Measurements from ENCODE around the gene FBXO48.

Gene FBXO48

GRCh38 chr2:68483011-68483410 lies 15.9 kb upstream of the FBXO48 start:
- Mint-ChIP-seq H3K36me3 (ENCODE audit: low read depth) (peaks cover 5% of the 10 kb centered on the region), H3K27ac (no peak overlapping the region), H3K27me3 (no peaks in the 10 kb centered on the region), H3K9me3 (no peaks in the 10 kb centered on the region), H3K4me3 (no peak overlapping the region), H3K4me1 (ENCODE audit: low read depth) (peaks cover 7% of the 10 kb centered on the region)

DNA sequence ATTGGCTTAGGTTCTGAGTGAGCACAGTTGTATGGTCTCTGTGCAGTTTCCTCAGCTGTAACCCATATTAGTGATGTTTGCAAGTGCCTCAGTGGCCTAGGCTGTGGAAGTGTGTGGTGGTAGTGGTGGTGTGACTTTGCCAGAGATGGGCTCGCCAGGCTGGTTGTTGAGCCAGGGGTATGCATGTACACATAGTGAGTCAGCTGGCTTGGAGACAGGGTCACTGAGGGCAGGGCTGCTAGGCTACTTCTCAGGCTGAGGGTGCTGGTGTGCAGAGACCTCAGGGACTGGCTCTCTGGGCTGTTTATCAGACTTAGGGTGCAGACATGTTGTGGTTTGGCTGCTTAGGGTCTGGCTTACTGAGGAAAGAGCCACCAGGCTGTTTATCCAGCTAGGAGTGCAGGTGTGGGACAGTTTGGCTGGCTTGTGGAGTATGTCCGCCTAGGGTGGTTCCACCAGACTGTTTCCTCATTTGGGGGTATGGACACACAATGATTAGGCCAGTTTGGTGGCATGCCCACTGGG lies 15.3 kb upstream of the FBXO48 start:
- Mint-ChIP-seq H3K9me3 (no peaks in the 10 kb centered on the region), H3K27me3 (no peaks in the 10 kb centered on the region), H3K4me1 (ENCODE audit: low read depth) (peaks cover 4% of the 10 kb centered on the region), H3K36me3 (ENCODE audit: low read depth) (peaks cover 11% of the 10 kb centered on the region), H3K4me3 (no peak overlapping the region), H3K27ac (no peak overlapping the region)

DNA sequence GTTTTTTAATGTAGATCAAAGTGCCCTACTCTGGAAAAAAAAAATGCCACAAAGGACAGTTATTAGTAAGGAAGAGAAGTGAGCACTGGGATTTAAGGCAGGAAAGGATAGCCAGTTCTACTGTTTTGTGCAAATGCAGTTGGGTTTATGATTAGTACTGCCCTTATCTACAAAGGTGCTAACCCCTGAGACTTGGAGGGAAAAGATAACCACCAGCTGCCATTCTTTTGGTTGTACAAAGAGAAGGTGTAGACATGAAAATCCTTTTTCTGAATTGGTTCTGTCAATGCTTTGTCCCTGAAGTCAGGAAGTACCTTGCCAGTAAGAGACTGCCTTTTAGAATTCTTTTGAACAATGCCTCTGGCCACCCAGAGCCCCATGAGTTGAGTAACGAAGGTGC lies 11.6 kb upstream of the FBXO48 start:
- Mint-ChIP-seq H3K27ac (no peak overlapping the region), H3K36me3 (ENCODE audit: low read depth) (peaks cover 14% of the 10 kb centered on the region), H3K9me3 (no peaks in the 10 kb centered on the region), H3K27me3 (no peaks in the 10 kb centered on the region), H3K4me1 (ENCODE audit: low read depth) (peaks cover 9% of the 10 kb centered on the region), H3K4me3 (no peak overlapping the region)

GRCh38 chr2:68476454-68476853 lies 9.4 kb upstream of the FBXO48 start:
- H3K27me3 Mint-ChIP-seq: no peaks in the 10 kb centered on the region
- peaks cover 14% of the 10 kb centered on the region for H3K36me3 Mint-ChIP-seq (ENCODE audit: low read depth)
- H3K4me1 Mint-ChIP-seq (ENCODE audit: low read depth): peaks cover 29% of the 10 kb centered on the region
- H3K27ac Mint-ChIP-seq: no peak overlapping the region
- no peak overlapping the region for H3K4me3 Mint-ChIP-seq
- H3K9me3 Mint-ChIP-seq: no peaks in the 10 kb centered on the region

DNA sequence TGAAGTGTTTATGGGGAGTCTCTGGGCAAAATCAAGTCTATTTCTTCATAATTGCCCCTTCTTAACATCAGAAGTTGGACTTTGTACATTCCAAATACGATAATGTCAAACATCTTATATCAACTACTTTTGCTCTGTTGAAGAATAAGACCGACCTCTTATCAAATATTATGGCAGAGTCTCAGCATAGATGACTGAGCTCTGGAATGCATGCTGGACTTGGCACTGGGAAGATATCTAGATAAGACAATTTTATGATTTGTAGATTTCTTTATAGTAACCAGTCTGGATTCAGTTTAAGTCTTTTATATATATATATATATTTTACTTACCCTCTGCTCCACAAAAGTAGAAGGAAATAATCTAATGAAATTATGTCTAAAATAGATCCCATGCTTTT lies 8.5 kb upstream of the FBXO48 start:
- no peak overlapping the region for H3K4me3 Mint-ChIP-seq
- no peaks in the 10 kb centered on the region for H3K27me3 Mint-ChIP-seq
- H3K36me3 Mint-ChIP-seq (ENCODE audit: low read depth): peaks cover 14% of the 10 kb centered on the region
- no peaks in the 10 kb centered on the region for H3K9me3 Mint-ChIP-seq
- peaks cover 29% of the 10 kb centered on the region for H3K4me1 Mint-ChIP-seq (ENCODE audit: low read depth)
- H3K27ac Mint-ChIP-seq: no peak overlapping the region

DNA sequence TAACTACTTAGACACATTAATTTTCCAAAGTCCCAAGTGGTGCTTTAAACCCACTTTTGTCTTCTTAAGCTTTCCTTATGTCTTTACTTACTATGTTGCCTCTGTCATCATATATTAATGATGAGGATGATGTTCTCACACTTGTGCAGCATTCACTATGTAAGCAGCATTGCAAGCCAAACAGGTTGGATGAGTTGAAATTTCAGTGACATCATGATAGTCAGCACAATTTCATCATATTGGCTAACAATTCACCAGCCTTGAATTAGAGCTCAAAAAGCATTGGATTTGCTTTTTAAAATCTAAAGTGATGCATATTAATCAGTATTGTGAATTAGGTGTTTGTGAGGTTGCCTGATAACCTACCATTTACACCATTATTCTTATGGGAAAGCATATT lies 8.0 kb upstream of the FBXO48 start:
- peaks cover 29% of the 10 kb centered on the region for H3K4me1 Mint-ChIP-seq (ENCODE audit: low read depth)
- no peaks in the 10 kb centered on the region for H3K9me3 Mint-ChIP-seq
- H3K27me3 Mint-ChIP-seq: no peaks in the 10 kb centered on the region
- H3K36me3 Mint-ChIP-seq (ENCODE audit: low read depth): peaks cover 14% of the 10 kb centered on the region
- no peak overlapping the region for H3K4me3 Mint-ChIP-seq
- H3K27ac Mint-ChIP-seq: no peak overlapping the region

GRCh38 chr2:68472796-68473414 lies 5.8 kb upstream of the FBXO48 start:
- no peak overlapping the region for H3K4me3 Mint-ChIP-seq
- no peaks in the 10 kb centered on the region for H3K27me3 Mint-ChIP-seq
- H3K4me1 Mint-ChIP-seq (ENCODE audit: low read depth): peaks cover 43% of the 10 kb centered on the region
- peak overlapping the region; percentile 95 for H3K27ac Mint-ChIP-seq
- H3K36me3 Mint-ChIP-seq (ENCODE audit: low read depth): peaks cover 9% of the 10 kb centered on the region
- no peaks in the 10 kb centered on the region for H3K9me3 Mint-ChIP-seq

DNA sequence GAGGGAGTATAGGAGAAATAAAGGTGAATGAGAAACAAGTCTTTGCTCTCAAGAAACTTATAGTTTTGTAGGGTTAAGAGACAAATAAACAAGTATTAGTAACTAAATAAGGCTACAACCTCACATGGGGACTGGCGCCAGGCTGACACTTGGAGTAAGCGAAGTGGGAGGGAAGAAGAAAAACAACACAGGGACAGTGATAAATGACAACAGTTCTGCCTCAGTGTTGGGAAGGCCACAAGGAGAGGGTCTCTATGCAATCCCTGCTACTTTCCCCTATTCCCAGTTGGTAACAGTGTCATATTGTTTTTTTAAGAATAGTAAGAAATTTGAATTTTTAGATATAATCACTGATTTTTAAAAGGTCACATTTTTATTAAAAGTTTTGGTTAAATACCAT lies 4.3 kb upstream of the FBXO48 start:
- Mint-ChIP-seq H3K27ac (no peak overlapping the region), H3K27me3 (no peaks in the 10 kb centered on the region), H3K36me3 (ENCODE audit: low read depth) (no peaks in the 10 kb centered on the region)

GRCh38 chr2:68469935-68470334 lies 2.8 kb upstream of the FBXO48 start:
- no peaks in the 10 kb centered on the region for H3K36me3 Mint-ChIP-seq (ENCODE audit: low read depth)
- H3K27me3 Mint-ChIP-seq: no peaks in the 10 kb centered on the region
- peaks cover 63% of the 10 kb centered on the region for H3K4me1 Mint-ChIP-seq (ENCODE audit: low read depth)
- H3K27ac Mint-ChIP-seq: no peak overlapping the region
- H3K4me3 Mint-ChIP-seq: no peak overlapping the region
- H3K9me3 Mint-ChIP-seq: no peaks in the 10 kb centered on the region

More for the DNA sequence above, 4.3 kb upstream of the FBXO48 start:
- no peaks in the 10 kb centered on the region for H3K9me3 Mint-ChIP-seq
- H3K4me3 Mint-ChIP-seq: no peak overlapping the region
- H3K4me1 Mint-ChIP-seq (ENCODE audit: low read depth): peaks cover 48% of the 10 kb centered on the region

- no peaks in the 10 kb centered on the region for H3K9me3 Mint-ChIP-seq
- H3K4me3 Mint-ChIP-seq: peak overlapping the region; percentile 96
- H3K4me1 Mint-ChIP-seq (ENCODE audit: low read depth): peaks cover 68% of the 10 kb centered on the region
- H3K27ac Mint-ChIP-seq: no peak overlapping the region
- no peaks in the 10 kb centered on the region for H3K27me3 Mint-ChIP-seq
- H3K36me3 Mint-ChIP-seq (ENCODE audit: low read depth): no peaks in the 10 kb centered on the region
These were observed 1.7 kb upstream of the FBXO48 start for GRCh38 chr2:68468801-68469200.

- Mint-ChIP-seq H3K9me3 (no peaks in the 10 kb centered on the region), H3K36me3 (ENCODE audit: low read depth) (no peaks in the 10 kb centered on the region), H3K27me3 (no peaks in the 10 kb centered on the region)
These were observed 367 bp downstream of the FBXO48 start for GRCh38 chr2:68466778-68467076.

GRCh38 chr2:68466361-68466777 lies 725 bp downstream of the FBXO48 start:
- peak overlapping the region; percentile 97 for H3K27ac Mint-ChIP-seq
- no peaks in the 10 kb centered on the region for H3K27me3 Mint-ChIP-seq
- no peaks in the 10 kb centered on the region for H3K9me3 Mint-ChIP-seq
- no peaks in the 10 kb centered on the region for H3K36me3 Mint-ChIP-seq (ENCODE audit: low read depth)
- H3K4me3 Mint-ChIP-seq: peak overlapping the region; percentile 96
- H3K4me1 Mint-ChIP-seq (ENCODE audit: low read depth): peaks cover 51% of the 10 kb centered on the region

More at GRCh38 chr2:68466778-68467076, 367 bp downstream of the FBXO48 start:
- Mint-ChIP-seq H3K27ac (peak overlapping the region; percentile 97), H3K4me3 (peak overlapping the region; percentile 96), H3K4me1 (ENCODE audit: low read depth) (peaks cover 52% of the 10 kb centered on the region)

DNA sequence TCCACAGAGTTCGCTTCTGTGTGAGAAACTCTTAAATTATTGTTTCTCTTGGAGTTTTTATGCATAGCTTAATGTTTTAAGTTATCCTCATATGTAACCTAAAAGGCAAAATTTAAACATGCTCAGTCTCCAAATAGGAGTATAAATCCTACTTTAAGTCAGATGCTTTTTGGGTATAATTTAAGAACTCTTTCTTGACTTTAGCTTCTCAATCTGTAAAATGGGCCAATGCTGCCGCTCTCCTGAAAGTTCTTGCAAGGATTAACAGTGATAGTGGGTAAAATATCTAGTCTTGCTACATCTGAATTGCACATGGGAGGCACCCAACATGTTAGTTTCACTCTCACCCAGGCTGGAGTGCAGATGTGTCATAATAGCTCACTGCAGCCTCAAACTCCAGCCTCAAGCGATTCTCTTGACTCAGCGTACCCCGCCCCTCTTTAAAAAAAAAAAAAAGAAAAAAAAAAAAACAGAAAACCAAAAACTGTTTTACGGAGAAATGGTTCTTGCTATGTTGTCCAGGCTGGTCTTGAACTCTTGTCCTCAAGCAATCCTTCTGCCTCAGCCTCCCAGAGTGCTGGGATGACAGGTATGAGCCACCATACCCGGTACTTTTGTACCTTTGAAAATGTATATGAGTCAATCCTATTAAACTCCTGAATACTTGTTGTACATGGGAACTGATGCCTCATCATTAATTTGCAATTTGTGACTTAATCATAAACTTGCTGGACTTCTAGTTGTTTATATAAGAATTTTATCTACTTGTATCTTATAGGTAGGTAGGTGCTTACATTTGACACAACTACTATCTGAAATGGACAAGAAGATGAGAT lies 1.8 kb downstream of the FBXO48 start:
- peak overlapping the region; percentile 96 for H3K4me3 Mint-ChIP-seq
- H3K27me3 Mint-ChIP-seq: no peaks in the 10 kb centered on the region
- H3K4me1 Mint-ChIP-seq (ENCODE audit: low read depth): peaks cover 51% of the 10 kb centered on the region
- H3K9me3 Mint-ChIP-seq: no peaks in the 10 kb centered on the region
- peak overlapping the region; percentile 97 for H3K27ac Mint-ChIP-seq
- no peaks in the 10 kb centered on the region for H3K36me3 Mint-ChIP-seq (ENCODE audit: low read depth)

GRCh38 chr2:68464651-68465050 lies 2.4 kb downstream of the FBXO48 start:
- no peaks in the 10 kb centered on the region for H3K9me3 Mint-ChIP-seq
- H3K4me3 Mint-ChIP-seq: no peak overlapping the region
- no peaks in the 10 kb centered on the region for H3K27me3 Mint-ChIP-seq
- no peak overlapping the region for H3K27ac Mint-ChIP-seq
- no peaks in the 10 kb centered on the region for H3K36me3 Mint-ChIP-seq (ENCODE audit: low read depth)
- H3K4me1 Mint-ChIP-seq (ENCODE audit: low read depth): peaks cover 46% of the 10 kb centered on the region

- no peaks in the 10 kb centered on the region for H3K27me3 Mint-ChIP-seq
- no peak overlapping the region for H3K4me3 Mint-ChIP-seq
- H3K9me3 Mint-ChIP-seq: no peaks in the 10 kb centered on the region
- no peaks in the 10 kb centered on the region for H3K36me3 Mint-ChIP-seq (ENCODE audit: low read depth)
- peaks cover 34% of the 10 kb centered on the region for H3K4me1 Mint-ChIP-seq (ENCODE audit: low read depth)
- no peak overlapping the region for H3K27ac Mint-ChIP-seq
These were observed 3.7 kb downstream of the FBXO48 start for GRCh38 chr2:68463287-68463877.
